Activated gamma-delta T cell treated with anti-CD3 and anti-CD28 coated beads, Interleukin-2, amount 50 U/mL, for 16 hours (primary cell): ENCODE results near the gene ITGA11.
A peak's percentile ranks its signal among the peaks of the same experiment; 100 is the strongest.

Experiments
- DNase-seq: peaks from one replicate; pipeline ENCODE4 v3.0.0-alpha.2; 2020; ENCODE audit warnings: low read depth

The ITGA11 gene

DNA sequence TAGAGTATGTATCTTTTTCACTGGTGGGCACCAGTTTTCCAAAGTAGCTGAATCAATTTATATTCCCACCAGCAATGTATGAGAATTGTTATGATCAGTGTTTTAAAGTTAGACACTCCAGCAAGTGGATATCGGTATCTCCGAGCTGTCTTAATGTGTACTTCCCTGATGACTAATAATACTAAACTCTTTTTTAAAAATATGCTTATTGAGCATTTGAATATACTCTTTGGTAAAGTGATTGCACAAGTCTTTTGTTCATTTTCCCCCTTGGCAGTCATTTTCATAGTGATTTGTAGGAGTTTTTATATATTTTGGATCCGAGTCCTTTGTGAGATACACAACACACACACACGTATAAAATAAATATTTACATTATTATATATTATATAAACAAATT, 166.9 kb downstream of the ITGA11 start:
- no peak for DNase-seq

DNA sequence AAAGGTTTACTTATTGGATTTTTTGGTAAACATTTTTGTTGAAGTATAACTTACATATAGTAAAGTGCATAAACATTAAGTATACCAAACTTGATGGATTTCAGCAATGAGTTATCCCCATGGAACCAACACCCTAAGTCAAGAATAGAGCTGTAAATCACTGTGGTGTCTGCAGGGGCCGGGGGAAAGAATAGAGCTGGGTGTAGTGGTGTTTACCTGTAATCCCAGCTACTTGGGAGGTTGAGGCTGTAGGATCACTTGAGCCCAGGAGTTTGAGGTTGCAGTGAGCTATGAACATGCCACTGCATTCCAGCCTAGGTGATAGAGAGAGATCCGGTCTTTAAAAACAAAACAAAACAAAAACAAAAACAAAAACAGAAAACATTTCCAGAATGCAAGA, 167.7 kb downstream of the ITGA11 start:
- no peak for DNase-seq

DNA sequence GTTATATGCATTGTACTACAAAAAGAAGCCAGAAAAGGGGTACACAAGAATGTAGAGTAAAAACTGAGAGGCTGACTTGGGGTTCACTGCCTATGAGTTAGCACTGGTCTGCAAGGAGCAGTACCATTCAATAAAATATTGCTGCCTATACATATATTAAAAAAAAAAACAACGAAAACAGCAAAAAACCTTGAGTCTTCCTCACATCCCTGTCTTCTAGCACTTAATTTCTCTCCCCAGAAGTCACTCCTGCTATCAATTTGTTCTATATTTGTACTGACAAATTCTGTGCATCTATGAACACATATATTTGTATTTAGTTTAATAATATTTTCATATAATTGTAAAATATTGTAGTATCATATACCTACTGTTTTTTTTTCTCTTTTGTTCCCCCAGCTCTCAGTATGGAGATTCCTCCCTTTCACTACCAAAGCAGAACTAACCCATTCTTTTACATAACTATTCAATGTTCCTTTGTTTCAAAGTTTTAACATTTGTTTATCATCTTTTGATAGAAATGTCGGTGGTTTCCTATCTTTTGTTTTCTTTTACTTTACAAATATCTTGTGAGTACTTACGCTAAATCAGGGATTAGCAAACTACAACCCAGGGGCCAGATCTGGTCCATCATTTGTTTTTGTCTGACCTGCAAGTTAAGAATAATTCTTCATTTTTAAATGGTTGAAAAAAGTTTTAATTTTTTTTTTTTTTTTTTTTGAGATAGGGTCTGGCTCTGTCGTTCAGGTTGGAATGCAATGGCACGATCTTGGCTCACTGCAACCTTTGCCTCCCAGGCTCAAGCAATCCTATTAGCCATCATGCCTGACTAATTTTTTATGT, 169.2 kb downstream of the ITGA11 start:
- no peak for DNase-seq

DNA sequence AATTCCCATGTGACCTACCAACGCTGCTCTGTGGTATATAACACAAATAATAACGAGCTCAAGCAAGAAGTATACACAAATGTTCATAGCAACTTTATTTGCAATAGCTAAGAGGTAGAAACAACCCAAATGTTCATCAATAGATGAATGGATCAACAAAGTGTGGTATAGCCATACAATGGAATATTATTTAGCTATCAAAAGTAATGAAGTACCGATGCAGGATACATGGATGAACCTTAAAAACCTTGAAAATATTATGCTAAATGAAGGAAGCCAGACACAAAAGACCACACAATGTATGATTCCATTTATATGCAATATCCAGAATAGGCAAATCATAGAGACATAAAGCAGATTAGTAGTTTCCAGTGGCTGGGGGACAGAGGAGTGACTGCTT, 170.0 kb downstream of the ITGA11 start:
- DNase-seq, result no peak

DNA sequence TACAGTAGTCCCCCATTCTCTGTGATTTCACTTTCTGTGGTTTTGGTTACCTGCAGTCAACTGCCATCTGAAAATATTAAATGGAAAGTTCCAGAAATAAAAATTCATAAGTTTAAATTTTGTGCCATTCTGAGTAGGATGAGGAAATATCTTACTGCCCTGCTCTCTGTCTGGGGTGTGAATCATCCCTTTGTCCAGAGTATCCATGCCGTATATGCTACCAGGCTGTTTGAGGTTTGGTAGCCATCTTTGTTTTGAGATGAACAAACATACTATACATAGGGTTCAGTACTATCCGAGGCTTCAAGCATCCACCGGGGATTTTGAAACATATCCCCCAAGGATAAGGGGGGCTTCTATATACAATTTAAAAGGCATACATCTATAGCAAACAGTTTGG, 170.7 kb downstream of the ITGA11 start:
- no peak for DNase-seq

DNA sequence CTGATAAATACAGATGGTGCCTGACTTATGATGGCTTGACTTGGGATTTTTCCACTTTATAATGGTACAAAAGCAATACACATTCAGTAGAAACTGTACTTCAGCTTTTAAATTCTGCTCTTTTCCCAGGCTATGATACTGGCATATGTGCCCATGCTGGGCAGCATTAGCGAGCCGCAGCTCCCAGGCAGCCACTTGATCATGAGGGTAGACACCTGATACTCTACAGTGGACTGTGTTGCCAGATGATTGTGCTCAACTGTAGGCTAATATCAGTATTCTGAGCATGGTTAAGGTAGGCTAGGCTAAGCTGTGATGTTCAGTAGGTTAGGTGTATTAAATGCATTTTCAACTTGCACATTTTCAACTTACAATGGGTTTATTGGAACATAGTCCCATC, 172.1 kb downstream of the ITGA11 start:
- DNase-seq, result no peak

DNA sequence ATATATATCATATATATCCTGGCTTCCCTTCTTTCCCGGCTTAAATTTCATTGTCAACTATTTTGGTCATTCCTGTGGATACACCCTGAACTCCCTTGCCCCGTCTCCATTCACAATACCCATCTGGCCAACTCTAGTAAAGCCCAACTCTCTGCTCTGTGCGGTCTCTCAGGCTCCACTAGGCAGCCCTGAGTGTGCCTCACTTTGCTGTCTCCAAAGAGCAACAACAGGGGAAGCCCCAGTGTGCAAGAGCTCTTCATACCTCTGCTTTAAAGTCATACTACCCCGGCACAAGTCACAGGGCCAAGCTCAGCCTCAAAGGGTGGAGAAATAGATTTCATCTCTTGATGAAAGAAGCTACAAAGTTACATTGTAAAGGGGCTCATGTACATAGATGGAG, 173.3 kb downstream of the ITGA11 start:
- no peak for DNase-seq

DNA sequence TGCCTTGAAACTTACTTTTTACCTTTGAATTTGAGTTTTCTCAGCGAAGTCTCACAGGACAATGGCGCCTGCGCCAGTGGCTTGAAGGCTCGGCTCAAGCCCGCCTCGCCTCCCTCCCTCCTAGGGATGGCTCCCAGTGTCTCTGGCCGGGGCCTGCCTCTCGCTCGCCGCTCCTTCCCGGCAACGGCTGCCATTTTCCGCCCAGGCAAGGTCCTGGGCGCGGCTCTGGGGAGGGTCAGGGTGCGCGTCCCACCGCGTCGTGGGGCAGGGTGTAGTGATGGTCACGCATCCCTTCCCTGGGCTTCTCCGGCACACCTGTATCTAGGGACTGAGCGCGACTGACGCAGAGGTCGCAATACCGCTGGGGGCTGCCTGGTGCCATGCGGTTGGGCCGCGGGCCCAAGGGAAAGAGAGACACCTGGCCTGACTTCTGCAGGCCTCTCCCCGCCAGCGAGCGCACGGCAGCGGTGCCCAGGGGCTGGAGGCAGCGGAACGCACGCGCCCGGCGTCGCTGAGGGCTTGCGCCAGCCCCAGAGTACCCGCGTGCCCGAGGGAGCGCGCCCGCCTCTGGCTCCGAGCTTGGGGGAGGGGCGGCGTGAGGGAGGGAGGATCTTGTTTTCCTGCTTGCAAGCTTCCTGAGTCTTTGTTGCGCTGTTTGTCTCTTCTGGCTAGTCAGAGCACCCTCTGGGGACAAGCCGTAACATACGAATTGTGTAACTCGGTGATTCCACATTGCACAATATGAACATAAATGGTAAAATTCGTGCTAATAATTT, 175.1 kb downstream of the ITGA11 start:
- DNase-seq, result peak; percentile 39

DNA sequence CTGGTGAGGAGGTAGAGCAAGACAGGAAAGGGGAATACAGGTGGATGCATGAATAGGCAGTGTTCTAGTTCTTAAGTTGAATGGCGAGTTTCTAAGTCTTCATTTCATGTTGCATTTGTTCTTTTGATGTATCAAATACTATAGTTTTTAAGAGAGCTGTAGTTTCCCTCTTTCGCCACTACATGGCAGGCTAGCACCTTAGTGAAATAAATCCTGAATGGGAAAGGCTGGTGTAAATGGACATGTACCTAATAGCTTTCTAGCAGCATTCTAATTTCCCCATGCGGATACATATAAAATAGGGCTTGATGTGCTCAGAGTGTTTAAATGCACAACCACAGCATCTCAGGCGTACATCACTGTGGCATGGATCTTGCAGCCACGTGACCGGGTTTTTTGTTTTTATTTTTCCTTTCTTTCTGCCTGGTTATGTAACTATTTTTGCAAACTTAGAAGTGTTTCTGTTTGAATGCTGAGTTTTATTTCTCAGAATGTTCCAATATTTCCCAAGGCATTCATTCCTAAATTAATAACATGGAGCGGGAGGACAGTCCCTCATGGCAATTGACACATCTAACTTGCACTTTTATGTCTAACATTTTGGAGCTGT, 178.9 kb downstream of the ITGA11 start:
- no peak for DNase-seq

DNA sequence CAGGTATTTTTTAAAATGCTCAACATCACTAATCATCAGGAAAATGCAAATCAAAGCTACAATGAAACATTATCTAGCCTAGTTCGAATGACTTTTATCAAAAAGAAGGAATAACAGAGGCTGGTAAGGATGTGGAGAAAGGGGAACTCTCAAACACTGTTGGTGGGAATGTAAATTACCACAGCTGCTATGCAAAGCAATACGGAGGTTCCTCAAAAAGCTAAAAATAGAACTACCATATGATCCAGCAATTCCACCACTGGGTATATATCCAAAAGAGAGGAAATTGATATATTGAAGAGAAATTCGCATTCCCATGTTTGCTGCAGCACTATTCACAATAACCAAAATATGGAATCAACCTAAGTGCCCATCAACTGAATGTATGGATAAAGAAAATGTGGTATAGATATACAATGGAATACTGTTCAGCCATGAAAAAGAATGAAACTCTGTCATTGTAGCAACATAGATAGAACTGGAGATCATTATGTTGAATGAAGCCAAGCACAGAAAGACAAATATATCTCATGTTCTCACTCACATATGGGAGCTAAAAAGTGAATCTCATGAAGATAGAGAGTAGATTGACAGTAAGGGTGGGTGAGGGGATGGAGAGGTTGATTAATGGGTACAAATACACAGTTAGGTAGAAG, 182.8 kb downstream of the ITGA11 start:
- no peak for DNase-seq
